NCI-H2107 treated with DMSO at 0.1 percent for 48 hours (cell line): ENCODE results near the gene CSH2.
"Not testable (repeated sequence)": the region's sequence is repeated elsewhere in the genome, so short reads cannot be mapped to it uniquely, and the experiment has no call there.

Experiments used
- DNase-seq: peaks from one replicate; lab custom pipeline; 2025; ENCODE audit not compliant: unreplicated experiment; lab: John Stamatoyannopoulos, UW

Gene CSH2

DNA sequence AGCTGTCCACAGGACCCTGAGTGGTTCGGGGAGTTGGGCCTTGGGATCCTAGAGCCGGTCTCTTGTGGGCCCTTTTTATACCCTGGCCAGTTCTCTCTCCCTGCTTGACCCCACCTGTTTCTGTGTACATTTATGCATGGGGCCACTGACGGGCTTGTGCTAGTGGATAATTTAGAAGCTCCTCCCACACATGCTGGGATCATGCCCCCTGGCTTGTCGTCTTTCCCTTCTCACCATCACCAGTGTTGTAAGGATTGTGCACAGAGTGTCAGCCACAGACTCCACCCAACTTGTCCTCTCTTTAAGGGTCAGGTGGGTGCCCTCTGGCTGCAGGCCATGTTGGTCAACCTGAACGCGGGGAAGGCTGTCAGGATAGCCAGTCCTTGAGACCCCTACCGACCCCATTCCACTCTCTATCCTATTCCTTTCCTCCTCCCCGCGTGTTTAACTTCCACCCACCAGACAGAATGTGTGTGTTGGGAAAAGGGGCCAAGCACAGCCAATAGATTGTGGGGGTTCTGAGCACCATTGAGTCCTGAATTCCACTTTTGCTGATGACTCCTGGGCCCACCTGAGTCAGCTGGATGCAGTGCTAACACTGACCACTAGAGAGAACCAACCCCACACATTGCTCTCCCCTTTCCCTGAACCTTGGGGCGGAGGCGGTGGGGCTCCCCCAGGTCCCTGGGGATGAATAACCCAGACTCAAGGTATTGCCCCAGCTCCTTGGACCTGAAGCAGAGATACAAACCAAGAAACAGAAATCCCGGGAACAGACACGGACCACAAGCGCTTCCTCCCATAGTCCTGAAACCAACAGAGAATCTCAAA is 23.3 kb upstream of the CSH2 start, which contains the start of gene CSH1:
TSS of gene CSH1 (minus strand) at position 51 of the 831 bp plus-strand sequence. CDS start 63 bp downstream, outside the sequence.
- not testable (repeated sequence) for DNase-seq

- not testable (repeated sequence) for DNase-seq
These were observed 21.3 kb upstream of the CSH2 start for GRCh38 chr17:63894821-63895220.

- not testable (repeated sequence) for DNase-seq
These were observed 20.5 kb upstream of the CSH2 start for GRCh38 chr17:63894021-63894420.

DNA sequence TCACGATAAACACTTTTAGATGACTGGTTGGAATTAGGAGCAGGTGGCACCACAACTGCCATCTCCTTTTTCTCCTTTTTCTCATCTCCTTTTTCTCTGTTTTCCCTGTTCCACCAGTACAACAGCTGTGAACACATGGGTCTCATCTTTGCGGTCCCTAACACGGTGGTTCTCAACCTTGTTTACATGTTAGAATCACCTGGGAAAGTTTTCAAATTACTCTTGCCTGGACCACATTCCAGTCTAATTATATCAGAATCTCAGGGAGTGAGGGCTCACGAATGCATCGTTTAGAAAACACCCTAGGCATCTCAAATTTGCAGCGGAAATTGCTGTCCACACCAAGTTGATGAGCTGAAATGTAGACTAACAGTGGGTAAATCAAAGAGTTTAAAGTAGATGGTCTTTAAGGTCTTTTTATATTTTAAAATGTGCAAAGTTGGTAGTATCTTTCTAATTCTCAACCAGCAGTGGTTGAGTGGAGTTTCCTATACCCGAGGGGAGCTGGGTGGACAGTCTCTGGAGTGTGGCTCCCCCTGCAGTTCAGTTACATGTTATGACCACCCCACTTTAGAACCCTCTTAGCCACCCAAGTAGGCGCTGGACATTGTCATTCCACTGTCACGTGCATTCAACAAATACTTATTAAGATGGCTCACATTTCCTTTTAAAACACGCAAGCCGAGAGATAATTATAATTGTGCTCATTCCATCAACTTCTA is 19.0 kb upstream of the CSH2 start:
- not testable (repeated sequence) for DNase-seq

DNA sequence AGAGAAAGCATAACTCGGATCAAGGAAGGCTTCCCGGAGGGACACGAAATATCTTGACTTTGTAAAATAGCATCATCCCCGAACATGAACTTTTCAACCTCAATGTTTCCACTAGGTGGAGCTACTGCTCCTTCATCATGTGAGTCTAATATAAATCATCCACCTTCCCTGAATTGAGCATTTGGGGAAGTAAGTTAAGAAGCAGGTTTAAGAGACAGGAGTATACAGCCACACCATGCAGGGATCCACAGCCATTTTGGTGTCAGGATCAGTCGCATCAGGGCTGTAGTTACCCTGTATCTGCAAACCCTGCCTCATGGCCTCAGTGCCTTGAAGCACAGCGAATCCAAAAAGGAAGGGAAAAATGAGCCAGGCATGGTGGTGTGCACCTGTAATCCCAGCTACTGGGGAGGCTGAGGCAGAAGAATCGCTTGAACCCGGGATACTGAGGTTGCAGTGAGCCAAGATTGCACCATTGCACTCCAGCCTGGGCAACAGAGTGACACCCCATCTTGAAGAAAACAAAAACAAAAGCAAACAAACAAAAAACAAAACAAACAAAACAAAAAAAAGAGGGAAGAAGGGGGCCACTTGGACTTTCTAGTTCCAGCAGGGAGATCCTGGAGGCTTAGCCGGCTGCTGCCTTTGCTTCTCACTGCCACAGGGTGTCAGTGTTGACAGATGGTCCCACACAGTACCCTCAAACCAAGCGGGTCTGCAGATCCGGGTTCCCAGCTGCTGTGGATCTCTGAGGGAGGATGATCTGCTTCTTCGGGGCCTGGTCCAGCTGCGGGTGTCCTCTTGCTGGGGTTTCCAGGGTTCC is 15.8 kb upstream of the CSH2 start:
- not testable (repeated sequence) for DNase-seq

GRCh38 chr17:63885119-63885518 is 11.6 kb upstream of the CSH2 start:
- DNase-seq, result not testable (repeated sequence)

DNA sequence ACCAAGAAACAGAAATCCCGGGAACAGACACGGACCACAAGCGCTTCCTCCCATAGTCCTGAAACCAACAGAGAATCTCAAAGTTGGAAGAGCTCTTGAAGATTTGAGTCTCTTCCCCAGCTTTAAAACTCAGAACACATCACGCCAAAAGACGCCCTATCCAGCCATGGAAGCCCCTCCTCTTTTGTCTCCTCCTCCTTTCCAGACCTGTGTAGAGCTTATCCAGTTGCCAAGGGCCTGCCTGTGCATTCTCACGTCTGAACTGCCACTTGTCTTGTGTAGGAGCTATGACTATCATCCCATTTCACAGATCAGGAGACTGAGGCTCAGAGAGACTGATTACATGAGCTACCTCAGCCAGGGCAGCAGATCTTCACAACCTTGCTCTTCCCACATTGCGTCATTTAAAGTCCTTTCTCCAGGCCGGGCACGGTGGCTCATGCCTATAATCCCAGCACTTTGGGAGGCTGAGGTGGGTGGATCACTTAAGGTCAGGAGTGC is 9.2 kb upstream of the CSH2 start:
- DNase-seq, result not testable (repeated sequence)

GRCh38 chr17:63881935-63882601 is 8.6 kb upstream of the CSH2 start, which contains the start of gene GH2:
GH2 (minus strand) TSS chr17:63881944; CDS start chr17:63881801, 143 bp downstream.
- DNase-seq, result no peak

DNA sequence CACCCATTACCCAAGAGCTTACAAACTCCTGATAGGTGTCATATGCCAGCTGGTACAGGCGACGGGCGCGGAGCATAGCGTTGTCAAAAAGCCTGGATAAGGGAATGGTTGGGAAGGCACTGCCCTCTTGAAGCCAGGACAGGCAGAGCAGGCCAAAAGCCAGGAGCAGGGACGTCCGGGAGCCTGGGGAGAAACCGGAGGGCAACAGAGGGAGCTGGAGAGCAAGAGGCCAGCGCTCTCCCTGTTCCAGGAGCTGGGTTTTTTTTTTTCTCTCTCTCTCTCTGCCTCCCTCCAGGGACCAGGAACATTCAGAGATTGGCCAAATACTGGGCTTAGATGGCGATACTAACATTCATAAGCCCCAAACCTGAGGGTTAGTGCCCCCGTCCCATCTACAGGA is 7.9 kb upstream of the CSH2 start:
- DNase-seq, result not testable (repeated sequence)

DNA sequence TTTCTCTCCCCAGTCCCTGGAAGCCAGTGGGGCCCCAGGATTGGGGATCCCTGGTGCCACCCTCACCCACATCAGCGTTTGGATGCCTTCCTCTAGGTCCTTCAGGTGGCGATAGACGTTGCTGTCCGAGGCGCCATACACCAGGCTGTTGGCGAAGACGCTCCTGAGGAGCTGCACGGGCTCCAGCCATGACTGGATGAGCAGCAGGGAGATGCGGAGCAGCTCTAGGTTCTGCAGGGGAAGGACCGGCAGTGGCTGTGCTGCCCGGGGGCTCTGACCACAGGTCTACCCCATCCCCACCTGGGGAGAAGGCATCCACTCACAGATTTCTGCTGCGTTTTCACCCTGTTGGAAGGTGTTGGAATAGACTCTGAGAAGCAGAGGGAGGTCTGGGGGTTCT is 7.2 kb upstream of the CSH2 start:
- no peak for DNase-seq

- DNase-seq, result not testable (repeated sequence)
These were observed 4.9 kb upstream of the CSH2 start for GRCh38 chr17:63878413-63878812.

DNA sequence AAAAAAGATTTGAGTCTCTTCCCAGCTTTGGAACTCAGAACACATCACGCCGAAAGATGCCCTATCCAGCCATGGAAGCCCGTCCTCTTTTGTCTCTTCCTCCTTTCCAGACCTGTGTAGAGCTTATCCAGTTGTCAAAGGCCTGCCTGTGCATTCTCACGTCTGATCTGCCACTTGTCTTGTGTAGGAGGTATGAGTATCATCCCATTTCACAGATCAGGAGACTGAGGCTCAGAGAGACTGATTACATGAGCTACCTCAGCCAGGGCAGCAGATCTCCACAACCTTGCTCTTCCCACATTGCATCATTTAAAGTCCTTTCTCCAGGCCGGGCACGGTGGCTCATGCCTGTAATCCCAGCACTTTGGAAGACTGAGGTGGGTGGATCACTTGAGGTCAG is 1.2 kb upstream of the CSH2 start:
- not testable (repeated sequence) for DNase-seq

GRCh38 chr17:63874061-63874626 is 667 bp upstream of the CSH2 start:
- not testable (repeated sequence) for DNase-seq

DNA sequence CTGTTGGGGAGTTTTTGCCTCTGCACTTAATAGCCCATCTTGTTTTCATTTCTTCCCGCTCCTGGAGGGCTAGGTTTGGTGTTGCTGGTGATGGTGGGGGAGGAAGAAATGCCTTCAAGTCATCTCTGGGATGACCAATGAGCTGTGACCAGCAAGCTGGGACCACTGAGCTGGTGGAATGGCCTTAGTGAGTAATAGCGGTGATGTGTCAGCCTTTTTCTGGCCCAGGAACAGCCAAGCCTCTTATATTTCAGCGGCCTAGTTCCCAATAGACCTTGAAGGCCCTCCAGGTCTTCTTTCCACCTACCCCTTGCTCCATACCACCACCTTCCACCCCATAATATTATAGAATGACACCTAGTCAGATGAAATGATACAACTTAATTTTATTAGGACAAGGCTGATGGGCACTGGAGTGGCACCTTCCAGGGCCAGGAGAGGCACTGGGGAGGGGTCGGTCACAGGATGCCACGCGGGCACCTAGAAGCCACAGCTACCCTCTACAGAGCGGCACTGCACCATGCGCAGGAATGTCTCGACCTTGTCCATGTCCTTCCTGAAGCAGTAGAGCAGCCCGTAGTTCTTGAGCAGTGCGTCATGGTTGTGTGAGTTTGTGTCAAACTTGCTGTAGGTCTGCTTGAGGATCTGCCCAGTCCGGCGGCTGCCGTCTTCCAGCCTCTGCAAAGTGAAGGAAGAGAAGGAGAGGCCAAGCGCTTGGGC is 1.7 kb downstream of the CSH2 start:
- DNase-seq, result not testable (repeated sequence)

GRCh38 chr17:63870292-63870665 is 3.2 kb downstream of the CSH2 start:
- not testable (repeated sequence) for DNase-seq

DNA sequence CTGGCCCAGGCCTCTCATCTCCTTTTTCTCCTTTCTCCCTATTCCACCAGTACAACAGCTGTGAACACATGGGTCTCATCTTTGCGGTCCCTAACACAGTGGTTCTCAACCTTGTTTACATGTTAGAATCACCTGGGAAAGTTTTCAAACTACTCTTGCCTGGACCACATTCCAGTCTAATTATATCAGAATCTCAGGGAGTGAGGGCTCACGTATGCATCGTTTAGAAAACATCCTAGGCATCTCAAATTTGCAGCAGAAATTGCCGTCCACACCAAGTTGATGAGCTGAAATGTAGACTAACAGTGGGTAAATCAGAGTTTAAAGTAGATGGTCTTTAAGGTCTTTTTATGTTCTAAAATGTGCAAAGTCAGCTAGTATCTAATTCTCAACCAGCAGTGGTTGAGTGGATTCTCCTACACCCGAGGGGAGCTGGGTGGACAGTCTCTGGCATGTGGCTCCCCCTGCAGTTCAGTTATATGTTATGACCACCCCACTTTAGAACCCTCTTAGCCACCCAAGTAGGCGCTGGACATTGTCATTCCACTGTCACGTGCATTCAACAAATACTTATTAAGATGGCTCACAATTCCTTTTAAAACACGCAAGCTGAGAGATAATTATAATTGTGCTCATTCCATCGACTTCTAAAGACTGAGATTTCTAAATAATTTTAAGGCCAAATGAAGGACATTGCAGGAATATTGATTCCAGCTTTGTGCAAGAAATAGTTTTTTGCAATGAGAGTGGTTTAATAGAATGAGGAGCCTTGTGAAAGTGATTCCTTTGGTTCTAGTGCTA is 3.8 kb downstream of the CSH2 start:
- DNase-seq, result not testable (repeated sequence)

DNA sequence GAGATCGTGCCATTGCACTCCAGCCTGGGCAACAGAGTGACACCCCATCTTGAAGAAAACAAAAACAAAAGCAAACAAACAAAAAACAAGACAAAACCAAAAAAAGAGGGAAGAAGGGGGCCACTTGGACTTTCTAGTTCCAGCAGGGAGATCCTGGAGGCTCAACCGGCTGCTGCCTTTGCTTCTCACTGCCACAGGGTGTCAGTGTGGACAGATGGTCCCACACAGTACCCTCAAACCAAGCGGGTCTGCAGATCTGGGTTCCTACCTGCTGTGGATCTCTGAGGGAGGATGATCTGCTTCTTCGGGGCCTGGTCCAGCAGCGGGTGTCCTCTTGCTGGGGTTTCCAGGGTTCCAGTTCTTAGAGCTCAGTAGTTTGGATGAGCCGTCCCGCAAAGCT is 6.9 kb downstream of the CSH2 start:
- not testable (repeated sequence) for DNase-seq

DNA sequence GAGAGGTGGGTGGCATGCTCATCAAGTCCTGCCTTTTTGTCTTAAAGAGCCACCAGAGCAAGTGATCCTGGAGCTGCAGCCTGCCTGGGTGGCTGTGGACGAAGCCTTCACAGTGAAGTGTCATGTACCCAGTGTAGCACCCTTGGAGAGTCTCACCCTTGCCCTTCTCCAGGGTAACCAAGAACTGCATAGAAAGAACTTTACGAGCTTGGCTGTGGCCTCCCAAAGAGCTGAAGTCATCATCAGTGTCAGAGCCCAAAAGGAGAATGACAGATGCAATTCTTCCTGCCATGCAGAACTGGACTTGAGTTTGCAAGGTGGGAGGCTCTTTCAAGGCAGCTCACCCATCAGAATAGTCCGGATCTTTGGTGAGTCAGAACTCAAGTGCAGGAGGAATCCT is 14.2 kb downstream of the CSH2 start:
- no peak for DNase-seq

DNA sequence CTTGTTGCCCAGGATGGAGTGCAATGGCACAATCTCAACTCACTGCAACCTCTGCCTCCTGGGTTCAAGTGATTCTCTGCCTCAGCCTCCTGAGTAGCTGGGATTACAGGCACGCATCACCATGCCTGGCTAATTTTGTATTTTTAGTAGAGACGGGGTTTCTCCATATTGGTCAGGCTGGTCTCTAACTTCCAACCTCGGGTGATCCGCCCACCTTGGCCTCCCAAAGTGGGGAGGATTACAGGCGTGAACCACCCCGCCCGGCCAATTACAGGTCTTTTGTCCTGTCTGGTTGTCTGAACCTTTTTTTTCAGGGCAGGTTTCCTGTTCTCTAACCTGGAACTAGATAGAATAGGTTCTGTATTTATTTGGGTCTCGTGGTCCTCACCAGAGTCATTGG is 17.1 kb downstream of the CSH2 start:
- DNase-seq, result not testable (repeated sequence)
